HEK293 (cell line): ENCODE results near the gene HSPA4.
"Not testable (repeated sequence)": the region's sequence is repeated elsewhere in the genome, so short reads cannot be mapped to it uniquely, and the experiment has no call there.

Experiments used
- CTCF ChIP-seq: fragments of 450-650 bp; formaldehyde crosslinking; IDR thresholded peaks from 2 replicates; pipeline ENCODE4 v1.5.1; 2016; ENCODE audit warnings: missing biosample characterization, missing genetic modification characterization
- GFI1B ChIP-seq: fragments of 450-650 bp; formaldehyde crosslinking; IDR thresholded peaks from 2 replicates; pipeline ENCODE4 v1.5.1; 2016; ENCODE audit warnings: missing biosample characterization, missing genetic modification characterization
- ZNF133 ChIP-seq: fragments of 450-650 bp; formaldehyde crosslinking; IDR thresholded peaks from 2 replicates; pipeline ENCODE4 v1.5.1; 2016; ENCODE audit warnings: missing biosample characterization, missing genetic modification characterization
- ZNF138 ChIP-seq: fragments of 450-650 bp; formaldehyde crosslinking; IDR thresholded peaks from 2 replicates; pipeline ENCODE4 v1.5.1; 2016; ENCODE audit warnings: missing biosample characterization, missing genetic modification characterization, borderline replicate concordance
- ZNF324 ChIP-seq: fragments of 450-650 bp; formaldehyde crosslinking; IDR thresholded peaks from 2 replicates; pipeline ENCODE4 v1.5.1; 2016; ENCODE audit warnings: missing biosample characterization, missing genetic modification characterization
- ZNF777 ChIP-seq: fragments of 450-650 bp; formaldehyde crosslinking; IDR thresholded peaks from 2 replicates; pipeline ENCODE4 v1.5.1; 2017; ENCODE audit warnings: missing biosample characterization, missing genetic modification characterization, borderline replicate concordance
- TF ChIP-seq, protein P1 (sequence below): IDR thresholded peaks from 2 replicates; pipeline ENCODE4 v1.6.1; 2011; ENCODE audit warnings: mild to moderate bottlenecking, low read depth, low read length, borderline replicate concordance

DNA sequence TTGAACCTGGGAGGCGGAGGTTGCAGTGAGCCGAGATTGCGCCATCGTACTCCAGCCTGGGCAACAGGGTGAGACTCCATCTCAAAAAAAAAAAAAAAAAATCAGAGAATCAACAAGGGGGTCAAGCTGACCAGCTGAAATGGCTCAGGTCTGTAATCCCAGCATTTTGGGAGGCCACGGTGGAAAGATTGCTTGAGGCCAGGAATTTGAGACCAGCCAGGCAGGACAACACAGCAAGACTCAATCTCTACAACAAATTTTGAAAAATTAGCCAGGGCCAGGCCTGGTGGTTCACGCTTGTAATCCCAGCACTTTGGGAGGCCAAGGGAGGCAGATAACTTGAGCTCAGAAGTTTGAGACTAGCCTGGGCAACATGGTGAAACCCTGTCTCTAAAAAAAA, 43.4 kb upstream of the HSPA4 start:
- TF ChIP-seq CTCF, ZNF324, GFI1B, ZNF777, ZNF133, ZNF138 (tag by site-specific recombination): not testable (repeated sequence)
- TF ChIP-seq, protein P1, sequence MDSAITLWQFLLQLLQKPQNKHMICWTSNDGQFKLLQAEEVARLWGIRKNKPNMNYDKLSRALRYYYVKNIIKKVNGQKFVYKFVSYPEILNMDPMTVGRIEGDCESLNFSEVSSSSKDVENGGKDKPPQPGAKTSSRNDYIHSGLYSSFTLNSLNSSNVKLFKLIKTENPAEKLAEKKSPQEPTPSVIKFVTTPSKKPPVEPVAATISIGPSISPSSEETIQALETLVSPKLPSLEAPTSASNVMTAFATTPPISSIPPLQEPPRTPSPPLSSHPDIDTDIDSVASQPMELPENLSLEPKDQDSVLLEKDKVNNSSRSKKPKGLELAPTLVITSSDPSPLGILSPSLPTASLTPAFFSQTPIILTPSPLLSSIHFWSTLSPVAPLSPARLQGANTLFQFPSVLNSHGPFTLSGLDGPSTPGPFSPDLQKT = not testable (repeated sequence)
